Measurements from ENCODE around the gene RALGAPA1. TPM values are rescaled to one million over a fixed set of nuclear protein-coding genes. Genes with fewer than 3 reads are reported as not detected.

RALGAPA1 gene
- total and polyA plus RNA-seq, 9 of the 15 experiments (the other 6 are each of a cell fraction or from before 2014, with no cell fraction given), result 2.5 to 16.3 (median 6.2) TPM

DNA sequence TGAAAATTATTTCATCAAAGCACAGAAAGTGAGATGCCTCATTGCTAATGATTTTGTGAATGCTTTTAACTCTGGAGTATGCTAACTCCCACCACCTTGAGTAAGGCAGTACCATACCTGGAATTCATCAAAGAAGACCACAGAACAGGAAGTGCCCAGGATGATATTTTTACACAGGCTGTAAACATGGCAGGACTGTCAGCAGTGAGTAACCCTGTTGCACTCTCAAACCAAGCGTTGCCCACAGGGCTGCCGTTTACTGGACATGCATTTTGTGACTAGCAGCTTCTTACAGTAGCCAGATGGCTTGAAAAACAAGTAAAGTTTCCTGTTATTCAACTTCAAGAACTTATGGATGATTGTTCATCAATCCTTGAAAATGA lies 42.4 kb downstream of the RALGAPA1 start:
- no peak overlapping the region for H3K27ac ChIP-seq (ENCODE audit: extremely low read depth, low read depth, low read length)
- no peaks in the 10 kb centered on the region for H3K9me3 ChIP-seq (replicated peaks; ENCODE audit: control insufficient read depth, insufficient read depth, low read depth, low read length)
- no peak overlapping the region for H2AFZ ChIP-seq (ENCODE audit: low read depth, low read length)
- no TSS peak for BruUV-seq (replicated peaks)
- no peak overlapping the region for H3K9ac ChIP-seq (ENCODE audit: insufficient read depth in 1 of 2, low read depth in 2 of 2, low read length in 2 of 2)
- DNase-seq (ENCODE audit: extremely low read depth in 1 of 4, low spot score in 3 of 4), result no peak
- H3K4me2 ChIP-seq (ENCODE audit: insufficient read depth, low read length), result no peak overlapping the region
- intact Hi-C loops (cut with micrococcal nuclease) (no loop called here), in situ Hi-C loops (cut with MboI) (no loop called here)
- H3K27me3 ChIP-seq (ENCODE audit: control insufficient read depth in 2 of 2, insufficient read depth in 2 of 2, low read length in 2 of 2), result no peaks in the 10 kb centered on the region
- H3K9me1 ChIP-seq (ENCODE audit: control insufficient read depth, insufficient read depth, low read length), result no peaks in the 10 kb centered on the region
- H3K4me3 ChIP-seq, result no peak overlapping the region
- no peak for FAIRE-seq
- ChIA-PET CTCF (ENCODE audit: low intra/inter-chr PET ratio) (no interaction called here), POLR2A (interaction anchor here (0.7 kb wide), 1 partner anchor 53 kb away, joined by 3 read pairs; no protein-coding TSS in a partner anchor)
- H3K4me1 ChIP-seq (replicated peaks in 1 of 2; ENCODE audit: control insufficient read depth in 2 of 2, insufficient read depth in 2 of 2, low read length in 2 of 2), result peaks cover 0 to 9% of the 10 kb centered on the region in 2 experiments; a peak in 4 of 5 replicates
- H3K79me2 ChIP-seq (ENCODE audit: control insufficient read depth, insufficient read depth, low read length), result no peaks in the 10 kb centered on the region
- H4K20me1 ChIP-seq (replicated peaks; ENCODE audit: control insufficient read depth, insufficient read depth, low read length), result no peaks in the 10 kb centered on the region
- H3K36me3 ChIP-seq (ENCODE audit: control insufficient read depth, insufficient read depth, low read length), result no peaks in the 10 kb centered on the region
- no peak for TF ChIP-seq TEAD4 (IDR thresholded peaks at IDR 0.05; ENCODE audit: low read length)
- no peak for TF ChIP-seq TEAD4 (CRISPR knock-in tag; IDR thresholded peaks at IDR 0.05; ENCODE audit: borderline replicate concordance)
- TF ChIP-seq, protein P1, sequence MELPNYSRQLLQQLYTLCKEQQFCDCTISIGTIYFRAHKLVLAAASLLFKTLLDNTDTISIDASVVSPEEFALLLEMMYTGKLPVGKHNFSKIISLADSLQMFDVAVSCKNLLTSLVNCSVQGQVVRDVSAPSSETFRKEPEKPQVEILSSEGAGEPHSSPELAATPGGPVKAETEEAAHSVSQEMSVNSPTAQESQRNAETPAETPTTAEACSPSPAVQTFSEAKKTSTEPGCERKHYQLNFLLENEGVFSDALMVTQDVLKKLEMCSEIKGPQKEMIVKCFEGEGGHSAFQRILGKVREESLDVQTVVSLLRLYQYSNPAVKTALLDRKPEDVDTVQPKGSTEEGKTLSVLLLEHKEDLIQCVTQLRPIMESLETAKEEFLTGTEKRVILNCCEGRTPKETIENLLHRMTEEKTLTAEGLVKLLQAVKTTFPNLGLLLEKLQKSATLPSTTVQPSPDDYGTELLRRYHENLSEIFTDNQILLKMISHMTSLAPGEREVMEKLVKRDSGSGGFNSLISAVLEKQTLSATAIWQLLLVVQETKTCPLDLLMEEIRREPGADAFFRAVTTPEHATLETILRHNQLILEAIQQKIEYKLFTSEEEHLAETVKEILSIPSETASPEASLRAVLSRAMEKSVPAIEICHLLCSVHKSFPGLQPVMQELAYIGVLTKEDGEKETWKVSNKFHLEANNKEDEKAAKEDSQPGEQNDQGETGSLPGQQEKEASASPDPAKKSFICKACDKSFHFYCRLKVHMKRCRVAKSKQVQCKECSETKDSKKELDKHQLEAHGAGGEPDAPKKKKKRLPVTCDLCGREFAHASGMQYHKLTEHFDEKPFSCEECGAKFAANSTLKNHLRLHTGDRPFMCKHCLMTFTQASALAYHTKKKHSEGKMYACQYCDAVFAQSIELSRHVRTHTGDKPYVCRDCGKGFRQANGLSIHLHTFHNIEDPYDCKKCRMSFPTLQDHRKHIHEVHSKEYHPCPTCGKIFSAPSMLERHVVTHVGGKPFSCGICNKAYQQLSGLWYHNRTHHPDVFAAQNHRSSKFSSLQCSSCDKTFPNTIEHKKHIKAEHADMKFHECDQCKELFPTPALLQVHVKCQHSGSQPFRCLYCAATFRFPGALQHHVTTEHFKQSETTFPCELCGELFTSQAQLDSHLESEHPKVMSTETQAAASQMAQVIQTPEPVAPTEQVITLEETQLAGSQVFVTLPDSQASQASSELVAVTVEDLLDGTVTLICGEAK (IDR thresholded peaks at IDR 0.05), result no peak
- TF ChIP-seq, protein P1 (CRISPR knock-in tag; IDR thresholded peaks at IDR 0.05), result no peak
- TF ChIP-seq YY1 (IDR thresholded peaks at IDR 0.05; ENCODE audit: borderline replicate concordance in 1 of 3, control insufficient read depth in 1 of 3, extremely low read depth in 1 of 3, insufficient read depth in 3 of 3, insufficient read length in 1 of 3, insufficient replicate concordance in 2 of 3, low read depth in 1 of 3, low read length in 2 of 3), result no peak
- no peak for TF ChIP-seq HNRNPK (IDR thresholded peaks at IDR 0.05; ENCODE audit: low read depth, low read length, poor library complexity, severe bottlenecking)
- no peak for TF ChIP-seq ILK (tag; IDR thresholded peaks at IDR 0.05; ENCODE audit: borderline replicate concordance, low read depth)
- no peak for TF ChIP-seq PHF21A (IDR thresholded peaks at IDR 0.05; ENCODE audit: borderline replicate concordance, low read depth)
- WGBS (ENCODE audit: insufficient coverage, low coverage, missing lambda C conversion rate), result no CpG with 5 or more reads among the region's 2 CpGs
- no peak for ATAC-seq

All from K562 (cell line).